GM18519 (cell line): Measurements from ENCODE around the gene C1orf167.

Experiments
- ATAC-seq: cut with Tn5 transposase; IDR thresholded peaks from one replicate; pipeline ENCODE4 v1.9.1; 2021; ENCODE audit warnings: mild to moderate bottlenecking, moderate library complexity; ENCODE audit not compliant: unreplicated experiment, low FRiP score

C1orf167 gene

GRCh38 chr1:11735854-11736745 lies 25.9 kb upstream of the C1orf167 start, which contains the start of gene AGTRAP:
TSS of gene AGTRAP (plus strand) at chr1:11736136. CDS start at chr1:11736209, 73 bp downstream.
- ATAC-seq: peak; percentile 62

- ATAC-seq: no peak
These were observed 25.0 kb upstream of the C1orf167 start for GRCh38 chr1:11736746-11737639.

GRCh38 chr1:11738096-11738495 lies 23.9 kb upstream of the C1orf167 start:
- no peak for ATAC-seq

- ATAC-seq: no peak
These were observed 23.2 kb upstream of the C1orf167 start for GRCh38 chr1:11738783-11739182.

- ATAC-seq: no peak
These were observed 21.5 kb upstream of the C1orf167 start for GRCh38 chr1:11740258-11741192.

- ATAC-seq: no peak
These were observed 20.5 kb upstream of the C1orf167 start for GRCh38 chr1:11741482-11741881.

- no peak for ATAC-seq
These were observed 20.0 kb upstream of the C1orf167 start for GRCh38 chr1:11741919-11742558.

- no peak for ATAC-seq
These were observed 17.7 kb upstream of the C1orf167 start for GRCh38 chr1:11744287-11744686.

- ATAC-seq: no peak
These were observed 15.9 kb upstream of the C1orf167 start for GRCh38 chr1:11746092-11746491.

- ATAC-seq: no peak
These were observed 15.1 kb upstream of the C1orf167 start for GRCh38 chr1:11746795-11747487.

GRCh38 chr1:11748294-11749202 lies 13.4 kb upstream of the C1orf167 start:
- ATAC-seq: no peak

- ATAC-seq: no peak
These were observed 12.7 kb upstream of the C1orf167 start for GRCh38 chr1:11749203-11749689.

GRCh38 chr1:11749996-11750395 lies 12.0 kb upstream of the C1orf167 start:
- ATAC-seq: no peak

- no peak for ATAC-seq
These were observed 10.9 kb upstream of the C1orf167 start for GRCh38 chr1:11751087-11751486.

- no peak for ATAC-seq
These were observed 9.5 kb upstream of the C1orf167 start for GRCh38 chr1:11752359-11753088.

GRCh38 chr1:11753555-11754208 lies 8.3 kb upstream of the C1orf167 start:
- ATAC-seq: no peak

GRCh38 chr1:11757047-11757446 lies 4.9 kb upstream of the C1orf167 start:
- no peak for ATAC-seq
